ENCODE measurements around the gene TNFSF15.

TNFSF15 gene

GRCh38 chr9:114805670-114806525 lies at the start of gene TNFSF15:
TSS of gene TNFSF15 (minus strand) at chr9:114806039. CDS start at chr9:114806012, 27 bp downstream.
- DNase-seq: peak; percentile 87

DNA sequence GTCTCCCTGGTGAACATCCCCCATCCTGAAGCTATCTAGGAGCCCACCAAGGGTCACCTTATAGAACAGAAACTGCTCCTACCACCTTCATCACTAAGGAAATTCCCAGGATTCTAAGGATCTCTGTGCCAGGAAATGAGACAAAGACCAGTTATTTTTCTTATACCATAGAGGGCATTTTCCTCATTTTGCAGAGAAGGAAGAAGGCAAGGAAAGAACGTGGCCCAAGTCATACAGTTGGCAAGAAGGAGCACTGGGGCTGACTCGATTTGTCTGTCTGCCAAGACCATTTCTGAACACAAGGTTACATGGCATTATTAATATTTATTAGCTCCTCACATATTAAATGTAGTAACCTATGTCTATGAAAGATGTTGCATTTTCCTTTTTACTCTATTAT lies 49.6 kb upstream of the TNFSF15 start:
- DNase-seq: no peak

- no peak for DNase-seq
These were observed 49.0 kb upstream of the TNFSF15 start for GRCh38 chr9:114854736-114855355.

- DNase-seq: no peak
These were observed 47.4 kb upstream of the TNFSF15 start for GRCh38 chr9:114853071-114853855.

DNA sequence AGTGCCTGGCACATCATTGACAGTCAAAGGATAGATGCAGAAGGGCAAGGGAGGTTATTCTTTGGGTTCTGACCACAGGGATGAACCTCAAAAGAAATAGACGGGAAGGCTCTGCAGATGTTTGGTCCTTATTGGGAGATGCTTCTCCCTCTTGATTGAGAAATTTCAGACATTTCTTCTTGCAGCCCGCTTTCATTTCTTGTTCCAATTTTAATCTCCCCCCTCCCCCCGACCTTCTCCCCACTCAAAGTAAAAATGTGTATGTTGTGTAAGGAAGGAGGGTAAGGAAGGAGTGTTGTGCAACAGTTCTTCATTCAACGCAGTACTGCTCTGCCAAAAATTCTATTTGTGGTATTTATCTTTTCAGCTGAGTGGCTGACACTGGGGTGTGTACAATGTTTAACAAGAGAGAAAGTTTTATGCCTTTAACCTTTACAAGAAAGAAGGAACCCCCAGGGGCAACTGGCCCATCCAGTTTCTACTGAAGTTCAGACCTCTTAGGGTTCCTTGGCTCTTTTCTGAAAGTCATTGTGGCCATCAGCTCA lies 46.3 kb upstream of the TNFSF15 start:
- peak; percentile 32 for DNase-seq

GRCh38 chr9:114851306-114851705 lies 45.5 kb upstream of the TNFSF15 start:
- DNase-seq: no peak

GRCh38 chr9:114850871-114851270 lies 45.0 kb upstream of the TNFSF15 start:
- peak; percentile 6 for DNase-seq

- DNase-seq: no peak
These were observed 43.6 kb upstream of the TNFSF15 start for GRCh38 chr9:114849450-114849849.

GRCh38 chr9:114847492-114848417 lies 41.9 kb upstream of the TNFSF15 start:
- no peak for DNase-seq

GRCh38 chr9:114845373-114845772 lies 39.5 kb upstream of the TNFSF15 start:
- no peak for DNase-seq

DNA sequence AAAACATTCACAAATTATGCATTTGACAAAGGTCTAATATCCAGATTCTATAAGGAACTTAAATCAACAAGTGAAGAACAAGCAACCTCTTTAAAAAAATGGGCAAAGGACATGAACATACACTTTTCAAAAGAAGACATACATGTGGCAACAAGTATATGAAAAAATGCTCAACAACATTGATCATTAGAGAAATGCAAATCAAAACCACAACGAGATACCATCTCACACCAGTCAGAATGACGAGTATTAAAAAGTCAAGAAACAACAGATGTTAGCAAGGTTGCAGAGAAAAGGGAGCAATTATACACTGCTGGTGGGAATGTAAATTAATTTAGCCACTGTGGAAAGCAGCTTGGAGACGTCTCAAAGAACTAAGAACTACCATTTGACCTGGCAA lies 38.9 kb upstream of the TNFSF15 start:
- no peak for DNase-seq

DNA sequence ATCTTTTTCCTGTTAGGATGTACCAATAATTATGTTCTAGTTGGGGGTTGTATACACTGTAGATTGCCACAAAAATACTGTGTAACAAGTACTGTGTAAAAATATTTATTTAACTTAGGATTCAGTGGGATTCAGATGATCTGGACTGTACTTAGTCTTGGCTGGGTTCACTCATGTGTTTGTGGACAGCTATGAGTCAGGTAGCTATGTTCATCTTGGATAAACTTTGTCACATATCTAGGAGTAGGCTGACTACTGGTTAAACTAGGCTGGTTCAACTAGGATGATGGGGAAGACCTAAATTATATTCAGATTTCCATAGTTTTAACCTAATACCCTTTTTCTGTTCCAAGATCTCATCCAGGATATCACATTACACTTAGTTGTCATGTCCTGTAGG lies 32.1 kb upstream of the TNFSF15 start:
- no peak for DNase-seq

- DNase-seq: no peak
These were observed 30.9 kb upstream of the TNFSF15 start for GRCh38 chr9:114836769-114837168.

GRCh38 chr9:114834386-114834785 lies 28.5 kb upstream of the TNFSF15 start:
- no peak for DNase-seq

DNA sequence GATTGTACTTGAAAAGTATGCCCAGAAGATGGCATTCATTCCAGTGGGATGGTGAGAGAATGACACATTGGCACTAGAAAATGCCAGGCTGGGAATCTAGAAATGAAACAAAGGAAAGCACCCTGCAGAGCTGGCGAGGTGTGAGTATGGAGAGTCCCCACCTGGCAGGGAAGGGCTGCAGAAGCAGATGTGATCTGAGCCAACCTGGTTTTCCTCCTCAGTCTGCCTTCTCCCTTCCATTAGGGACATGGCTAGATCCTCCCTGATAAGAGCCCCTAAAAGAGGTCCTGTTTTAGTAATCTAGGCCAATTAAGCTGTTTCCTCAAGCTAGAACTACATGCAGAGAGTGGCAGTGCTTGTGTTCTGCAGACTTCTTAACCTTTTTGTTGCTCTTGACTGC lies 24.7 kb upstream of the TNFSF15 start:
- DNase-seq: no peak

GRCh38 chr9:114829574-114830440 lies 24.0 kb upstream of the TNFSF15 start:
- no peak for DNase-seq

DNA sequence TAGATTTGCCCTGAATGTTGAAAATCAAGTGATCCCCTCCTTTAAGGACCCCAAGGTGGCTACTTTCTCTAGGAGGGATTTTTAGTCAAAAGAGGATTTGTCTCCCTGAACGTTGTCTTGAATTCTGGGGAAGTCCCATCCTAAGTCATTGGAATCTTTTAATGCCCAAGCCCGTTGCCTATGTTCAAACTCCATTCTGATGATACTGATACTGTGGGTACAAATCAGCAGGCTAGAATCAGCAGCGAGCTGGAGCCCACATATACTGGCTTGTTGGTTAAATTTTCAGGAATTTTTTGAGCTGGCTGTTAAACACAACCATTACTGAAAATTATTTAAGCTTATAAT lies 22.4 kb upstream of the TNFSF15 start:
- DNase-seq: no peak

GRCh38 chr9:114827641-114828302 lies 21.9 kb upstream of the TNFSF15 start:
- DNase-seq: no peak

DNA sequence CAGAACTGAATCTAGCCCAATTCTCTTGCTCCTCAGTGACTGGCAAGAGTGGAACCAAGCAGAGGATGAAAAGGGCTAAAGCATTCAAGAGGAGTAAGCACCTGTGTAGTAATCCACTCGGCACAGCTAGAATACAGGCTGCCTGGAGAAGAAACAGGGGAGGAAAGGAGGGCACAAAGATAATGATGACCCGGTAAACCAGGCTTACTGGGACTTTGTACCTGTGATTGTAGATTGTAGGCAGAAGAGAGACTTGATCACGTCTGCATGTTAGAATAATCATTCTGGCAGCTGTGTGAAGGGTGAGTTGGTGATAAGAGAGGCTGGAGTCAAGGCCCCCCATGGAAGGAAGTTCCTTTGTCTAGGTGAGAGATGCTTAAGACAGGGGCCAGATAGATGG lies 20.6 kb upstream of the TNFSF15 start:
- DNase-seq: no peak

DNA sequence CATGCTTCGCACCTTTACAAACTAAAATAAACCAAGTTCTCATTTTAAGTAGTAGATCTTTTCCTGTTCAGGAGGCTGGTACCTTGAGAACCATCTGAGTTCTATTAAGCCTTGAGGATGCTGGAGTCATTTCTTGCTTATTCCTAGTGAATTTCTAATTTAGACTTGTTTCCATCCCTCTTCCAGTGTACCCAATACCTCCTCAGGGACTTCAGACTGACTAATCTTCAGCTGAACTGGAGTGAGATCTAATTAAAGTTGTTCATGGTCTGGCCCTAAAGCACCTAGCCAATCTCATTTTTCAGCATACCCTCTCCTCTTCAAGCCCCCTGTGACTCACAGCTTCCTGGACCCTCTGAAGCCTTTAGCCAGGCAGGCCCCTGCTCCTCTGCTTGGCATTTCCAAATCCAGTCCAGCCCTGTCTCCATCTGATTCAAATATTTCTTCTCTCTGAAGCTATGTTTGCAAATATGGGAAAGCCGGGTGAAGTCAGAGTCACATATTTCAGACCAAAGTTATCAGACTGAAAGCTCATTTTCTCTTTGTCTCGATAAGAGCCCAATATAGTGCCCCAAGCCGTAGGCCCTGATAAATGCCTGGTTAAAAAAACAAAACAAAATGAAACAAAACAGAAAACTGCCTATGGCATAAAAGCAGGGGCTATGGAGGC lies 19.4 kb upstream of the TNFSF15 start:
- DNase-seq: no peak
